ENCODE results near the gene RAB14.
"Not testable (repeated sequence)": the region's sequence is repeated elsewhere in the genome, so short reads cannot be mapped to it uniquely, and the experiment has no call there.

Gene RAB14

GRCh38 chr9:121150188-121150587, 51.5 kb downstream of the RAB14 start:
- no peak for DNase-seq

DNA sequence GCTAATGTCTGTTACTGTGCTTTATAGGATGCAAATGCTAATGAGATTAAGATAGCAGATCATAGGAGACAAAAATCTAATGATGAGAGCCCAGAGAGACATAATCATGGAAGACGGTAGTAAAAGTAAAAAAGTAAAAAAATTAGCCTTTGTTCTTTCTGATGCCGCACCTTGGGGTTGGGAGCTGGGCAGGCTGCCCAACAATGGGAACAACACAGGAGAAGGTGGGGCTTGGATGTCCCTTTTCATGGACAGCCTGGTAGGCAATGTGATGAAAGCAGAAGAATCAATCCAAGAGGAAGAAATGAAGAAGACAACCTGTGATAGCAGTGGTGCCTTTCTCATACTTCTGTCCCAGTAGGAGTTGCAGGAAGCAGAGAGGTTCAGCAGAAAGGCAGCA, 57.2 kb downstream of the RAB14 start:
- DNase-seq = no peak

DNA sequence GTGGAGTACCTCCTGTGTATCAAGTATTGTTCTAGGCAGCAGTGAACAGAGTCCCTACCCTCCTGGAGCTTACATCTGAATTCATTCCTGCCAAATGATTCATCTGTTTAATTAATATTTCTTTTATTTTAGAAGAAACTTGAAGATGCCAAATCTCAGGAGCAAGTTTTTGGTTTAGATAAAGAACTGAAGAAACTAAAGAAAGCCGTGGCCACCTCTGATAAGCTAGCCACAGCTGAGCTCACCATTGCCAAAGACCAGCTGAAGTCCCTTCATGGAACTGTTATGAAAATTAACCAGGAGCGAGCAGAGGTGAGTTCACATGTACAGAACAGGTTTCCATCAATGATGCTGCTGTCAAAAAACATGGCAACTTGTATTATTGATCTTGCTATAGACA, 57.9 kb downstream of the RAB14 start:
- DNase-seq = no peak

DNA sequence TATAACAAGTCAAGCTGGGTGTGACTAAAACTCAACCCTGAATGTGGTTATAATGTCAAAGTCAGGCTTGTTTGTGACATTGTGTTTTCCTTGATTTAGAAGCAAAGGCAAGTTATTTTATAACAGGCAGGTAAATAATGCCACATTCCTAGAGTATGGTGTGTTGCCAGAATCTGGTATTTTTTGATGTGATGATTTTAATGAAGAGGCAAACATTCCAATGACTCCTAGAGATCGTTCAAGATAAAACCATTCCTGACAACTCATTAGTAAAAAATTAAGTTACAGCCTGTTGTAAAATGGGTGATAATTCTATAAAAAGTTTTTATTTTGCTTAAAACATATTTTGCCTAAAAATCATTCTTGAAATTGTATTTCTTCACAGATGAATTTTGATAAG, 60.0 kb downstream of the RAB14 start:
- no peak for DNase-seq

GRCh38 chr9:121141306-121141705, 60.4 kb downstream of the RAB14 start:
- no peak for DNase-seq

GRCh38 chr9:121140162-121140561, 61.5 kb downstream of the RAB14 start:
- DNase-seq = no peak

GRCh38 chr9:121138973-121139372, 62.7 kb downstream of the RAB14 start:
- DNase-seq = no peak

DNA sequence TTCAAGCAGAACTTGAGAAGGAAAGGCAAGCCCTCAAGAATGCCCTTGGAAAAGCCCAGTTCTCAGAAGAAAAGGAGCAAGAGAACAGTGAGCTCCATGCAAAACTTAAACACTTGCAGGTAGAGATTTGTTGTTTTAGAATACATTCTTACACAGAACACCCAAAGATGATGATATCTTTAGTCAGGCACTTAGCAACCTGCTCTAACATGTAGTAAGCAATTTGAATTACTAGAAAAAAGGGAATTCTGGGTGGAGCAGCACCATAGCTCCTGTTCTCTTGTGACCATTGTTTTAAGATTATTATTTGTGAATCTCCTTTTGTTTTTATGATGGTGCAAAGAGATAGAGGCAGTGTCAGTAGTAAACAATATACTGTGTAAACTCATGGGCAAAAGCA, 63.1 kb downstream of the RAB14 start:
- no peak for DNase-seq

GRCh38 chr9:121135642-121136041, 66.0 kb downstream of the RAB14 start:
- no peak for DNase-seq

- peak; percentile 22 for DNase-seq
These were observed 68.4 kb downstream of the RAB14 start for GRCh38 chr9:121133104-121133816.

DNA sequence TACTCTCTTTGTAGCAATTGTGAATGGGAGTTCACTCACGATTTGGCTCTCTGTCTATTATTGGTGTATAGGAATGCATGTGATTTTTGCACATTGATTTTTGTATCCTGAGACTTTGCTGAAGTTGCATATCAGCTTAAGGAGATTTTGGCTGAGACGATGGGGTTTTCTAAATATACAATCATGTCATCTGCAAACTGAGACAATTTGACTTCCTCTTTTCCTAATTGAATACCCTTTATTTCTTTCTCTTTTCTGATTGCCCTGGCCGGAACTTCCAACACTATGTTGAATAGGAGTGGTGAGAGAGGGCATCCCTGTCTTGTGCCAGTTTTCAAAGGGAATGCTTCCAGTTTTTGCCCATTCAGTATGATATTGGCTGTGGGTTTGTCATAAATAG, 72.3 kb downstream of the RAB14 start:
- DNase-seq = not testable (repeated sequence)
